NCI-H1694 treated with DMSO at 0.1 percent for 48 hours (cell line): ENCODE measurements around the gene TIMM17B.

ENCODE experiments used
- DNase-seq: peaks from one replicate; lab custom pipeline; 2025; lab: John Stamatoyannopoulos, UW

TIMM17B gene

DNA sequence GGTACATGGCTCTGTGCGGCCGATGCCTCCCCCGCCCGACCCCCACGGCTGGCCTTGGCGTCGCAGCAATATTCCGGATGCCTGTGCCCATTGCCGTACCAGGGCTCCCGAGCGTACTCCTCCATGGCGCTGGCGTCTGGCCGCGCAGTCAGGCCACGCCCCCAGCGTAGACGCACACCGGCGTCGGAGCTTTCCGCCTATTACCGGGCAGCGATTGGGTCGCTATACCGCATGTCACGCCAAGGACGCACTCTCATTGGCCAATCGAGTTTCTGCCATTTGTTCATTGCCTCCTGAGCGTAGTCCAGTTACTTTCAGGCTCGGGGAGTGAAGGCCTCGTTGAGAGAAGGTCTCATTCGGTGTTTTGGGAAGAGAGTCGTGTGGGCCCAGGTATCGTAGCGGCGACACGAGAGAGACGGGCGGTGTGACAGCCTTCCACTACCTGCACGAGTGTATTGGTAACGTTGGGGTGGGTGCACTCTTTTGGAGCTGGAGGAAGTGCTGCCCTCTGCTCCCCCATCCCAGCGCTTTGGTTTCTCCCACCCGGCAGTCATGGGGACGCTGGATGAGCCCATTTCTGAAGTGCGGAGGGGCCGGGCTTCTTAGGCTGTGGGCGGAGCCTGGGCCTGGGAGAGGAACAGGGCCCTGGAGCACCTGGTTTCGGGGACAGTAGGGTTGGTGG lies at the start of gene TIMM17B, which contains the start of gene PQBP1:
Gene TIMM17B, minus strand, starts transcription at position 144 of the 682 bp plus-strand sequence. Its CDS starts 19 bp downstream, at position 125.
Gene PQBP1, plus strand, starts transcription at position 306 of the 682 bp plus-strand sequence. CDS start 580 bp downstream, outside the sequence.
- peak; percentile 95 for DNase-seq

DNA sequence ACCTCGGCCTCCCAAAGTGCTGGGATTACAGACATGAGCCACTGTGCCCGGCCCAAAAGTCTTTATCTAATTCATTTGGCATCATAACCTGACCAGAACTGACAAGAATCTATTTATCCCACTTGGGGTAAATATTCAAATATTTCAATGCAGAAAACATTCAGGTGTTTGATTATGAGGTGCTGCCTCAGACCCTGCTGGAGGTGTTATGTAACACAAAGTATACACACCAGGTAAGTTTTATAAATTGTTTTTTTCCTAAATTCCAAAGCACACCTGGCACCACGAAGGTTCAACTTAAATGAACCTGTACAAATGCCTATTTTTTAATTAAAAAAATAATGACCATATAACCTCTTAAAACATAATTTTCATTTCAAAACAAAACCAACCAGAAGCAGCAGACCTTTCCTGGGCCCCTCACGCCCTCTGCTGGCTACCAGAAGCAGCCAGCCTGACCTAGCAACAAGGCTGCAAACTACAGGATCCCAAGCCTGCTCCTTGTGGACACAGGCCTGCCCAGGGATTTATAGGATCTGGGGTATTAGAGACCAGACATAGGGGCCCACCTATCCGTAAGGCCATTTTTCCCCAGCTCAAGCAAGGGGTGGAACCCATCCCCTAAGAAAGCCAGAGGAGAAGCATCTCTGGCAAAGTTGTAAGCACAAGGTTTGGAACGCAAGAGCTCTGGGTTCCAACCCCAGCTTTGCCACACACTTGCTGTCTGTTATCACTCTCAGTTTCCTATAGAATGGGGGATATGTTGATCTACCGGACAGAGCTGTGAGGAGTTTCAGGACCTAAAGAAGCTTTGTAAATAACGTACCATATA lies 48.2 kb upstream of the TIMM17B start:
- DNase-seq, result peak; percentile 21

DNA sequence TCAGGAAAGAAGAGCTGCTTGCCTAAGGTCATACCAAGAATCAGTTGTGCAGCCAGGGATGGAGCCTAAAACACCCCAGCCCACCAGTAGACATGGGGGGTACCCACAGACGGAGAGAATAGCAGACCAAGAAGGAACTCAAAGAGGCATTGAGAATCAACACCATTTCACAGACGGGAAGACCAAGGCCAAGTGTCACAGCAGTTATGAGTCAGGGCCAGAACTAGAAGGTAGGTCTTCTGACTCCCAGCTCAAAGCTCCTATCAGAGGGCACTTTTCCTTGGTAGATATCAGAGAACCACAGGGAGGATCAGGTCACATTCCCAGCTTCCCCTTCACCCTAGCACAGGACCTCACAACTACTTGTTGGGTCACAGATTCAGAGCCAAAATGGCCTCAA lies 45.3 kb upstream of the TIMM17B start:
- DNase-seq, result no peak

DNA sequence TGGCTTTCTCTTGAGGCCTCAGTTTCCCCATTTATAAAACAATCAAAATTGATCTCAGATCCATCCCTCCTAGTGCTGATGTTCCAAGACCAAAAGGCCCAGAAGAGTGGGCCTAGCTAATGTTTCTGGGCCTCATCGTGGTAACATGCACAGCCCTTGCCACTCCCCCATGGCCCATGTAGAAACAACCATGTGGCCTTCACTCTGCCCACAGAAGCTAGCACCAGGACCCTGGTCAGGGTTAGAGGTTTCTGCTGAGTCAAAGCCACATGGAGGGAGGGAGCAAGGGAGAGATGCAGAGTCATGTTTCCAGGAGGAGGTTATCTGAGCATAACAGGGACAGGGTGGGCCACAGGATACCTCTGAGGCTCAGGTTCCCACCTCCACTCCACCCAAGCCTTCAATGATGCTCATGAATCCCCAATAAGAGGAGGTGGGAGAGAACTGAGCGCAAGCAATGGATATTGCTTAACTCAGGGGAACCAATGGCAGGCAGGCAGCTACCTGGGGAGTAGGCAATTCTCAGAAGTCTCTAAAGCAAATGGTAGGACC lies 42.9 kb upstream of the TIMM17B start:
- DNase-seq, result no peak

DNA sequence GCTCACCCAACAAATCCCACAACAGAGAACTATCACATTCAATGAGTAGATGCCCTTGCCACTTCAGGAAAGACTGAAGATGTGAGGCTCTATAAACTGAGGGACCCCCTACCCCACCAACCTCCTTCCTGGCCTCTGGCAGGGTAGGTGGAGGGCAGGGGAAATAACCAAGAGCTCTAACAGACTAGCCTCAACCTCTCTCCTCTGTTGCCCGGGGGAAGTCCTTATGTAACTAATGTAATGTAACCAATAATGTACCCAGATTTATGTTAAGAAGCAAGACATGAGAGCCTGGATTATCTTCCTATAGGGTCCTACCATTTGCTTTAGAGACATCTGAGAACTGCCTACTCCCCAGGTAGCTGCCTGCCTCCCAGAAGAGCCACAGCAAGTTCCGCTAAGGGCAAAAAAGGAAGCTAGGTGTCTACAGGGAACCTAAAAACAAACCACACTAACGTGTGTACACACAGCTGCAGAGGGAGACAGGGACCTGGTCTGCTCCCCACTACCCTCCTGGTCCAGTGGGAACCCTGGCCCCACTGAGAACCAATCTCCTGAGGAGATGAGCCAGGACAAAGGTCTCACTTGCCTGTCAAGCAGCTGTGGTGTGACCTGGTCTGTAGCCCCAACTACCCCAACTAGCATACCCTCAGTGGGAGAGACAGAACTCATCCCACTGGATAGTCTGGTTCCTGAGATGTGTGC lies 42.1 kb upstream of the TIMM17B start:
- no peak for DNase-seq

DNA sequence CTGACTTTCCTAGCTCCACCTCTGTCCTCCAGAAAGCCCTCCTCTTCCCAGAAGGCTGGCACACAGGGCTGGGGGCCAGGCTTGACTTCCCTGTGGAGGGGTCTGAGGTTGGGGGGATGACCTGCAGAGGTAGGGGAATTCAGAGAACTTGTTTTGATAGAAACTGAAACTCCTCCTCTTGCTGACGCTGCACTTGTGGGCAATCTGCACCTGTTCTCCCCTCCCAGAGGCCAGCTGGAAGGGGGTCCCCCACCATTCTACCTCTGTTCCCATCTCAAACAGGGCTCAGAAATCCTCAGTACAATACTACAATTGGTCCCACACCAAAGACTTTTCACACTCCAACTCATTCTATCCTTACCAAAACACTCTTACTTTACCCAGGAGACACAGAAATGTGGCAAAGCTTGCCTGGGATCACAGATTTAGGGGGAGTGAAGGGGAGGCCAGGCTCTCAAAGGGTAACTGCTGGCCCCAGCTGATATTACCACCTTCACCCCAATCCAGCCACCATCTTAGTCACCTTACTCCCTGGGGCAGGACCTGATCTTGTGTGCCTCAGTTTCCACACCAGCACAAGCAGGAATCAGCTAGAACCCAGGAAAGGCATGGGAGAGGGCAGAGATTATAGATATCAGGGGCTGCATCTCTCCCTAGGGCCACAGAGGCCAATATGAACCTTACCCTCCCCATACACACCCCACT lies 41.3 kb upstream of the TIMM17B start:
- DNase-seq, result no peak

DNA sequence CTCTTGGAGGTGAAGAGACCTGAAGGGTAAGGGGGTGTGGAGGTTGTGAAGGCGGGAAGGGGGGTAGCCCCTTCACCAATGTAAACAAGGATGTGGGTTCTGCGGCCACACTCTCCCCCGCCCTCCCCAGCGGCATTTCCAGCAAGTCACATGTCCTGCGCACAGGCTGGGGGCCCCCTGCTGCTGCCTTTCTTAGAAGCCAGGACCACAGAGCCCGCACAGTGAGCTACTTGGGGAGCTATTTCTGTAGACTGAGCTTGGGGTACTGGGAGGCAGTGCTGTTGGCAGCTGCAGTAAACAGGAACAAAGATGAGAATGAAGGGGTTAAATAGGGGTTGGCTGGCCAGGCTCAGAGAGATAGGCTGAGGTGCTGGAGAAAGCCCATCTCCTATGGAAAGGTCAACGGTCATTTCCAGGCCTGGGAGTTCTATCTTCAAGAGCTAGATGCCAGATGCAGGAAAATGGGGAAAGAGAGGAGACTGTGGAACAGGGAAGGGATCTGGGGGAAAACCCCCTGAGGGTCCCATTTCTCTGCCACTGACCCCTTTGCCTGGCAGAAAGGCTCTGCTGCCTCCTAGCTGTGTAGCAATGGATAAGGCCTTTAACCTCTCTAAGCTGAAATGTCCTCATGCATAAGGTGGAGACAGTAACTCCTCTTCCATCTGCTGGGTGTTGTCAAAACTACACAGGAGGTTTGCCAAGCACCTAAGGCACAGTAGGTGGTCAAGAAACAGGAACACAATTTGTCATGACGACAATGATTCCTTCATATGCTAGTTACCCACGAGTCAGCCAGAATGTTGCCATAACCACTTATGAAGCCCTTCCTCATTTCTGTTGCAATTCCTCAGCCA lies 39.7 kb upstream of the TIMM17B start:
- DNase-seq, result no peak

DNA sequence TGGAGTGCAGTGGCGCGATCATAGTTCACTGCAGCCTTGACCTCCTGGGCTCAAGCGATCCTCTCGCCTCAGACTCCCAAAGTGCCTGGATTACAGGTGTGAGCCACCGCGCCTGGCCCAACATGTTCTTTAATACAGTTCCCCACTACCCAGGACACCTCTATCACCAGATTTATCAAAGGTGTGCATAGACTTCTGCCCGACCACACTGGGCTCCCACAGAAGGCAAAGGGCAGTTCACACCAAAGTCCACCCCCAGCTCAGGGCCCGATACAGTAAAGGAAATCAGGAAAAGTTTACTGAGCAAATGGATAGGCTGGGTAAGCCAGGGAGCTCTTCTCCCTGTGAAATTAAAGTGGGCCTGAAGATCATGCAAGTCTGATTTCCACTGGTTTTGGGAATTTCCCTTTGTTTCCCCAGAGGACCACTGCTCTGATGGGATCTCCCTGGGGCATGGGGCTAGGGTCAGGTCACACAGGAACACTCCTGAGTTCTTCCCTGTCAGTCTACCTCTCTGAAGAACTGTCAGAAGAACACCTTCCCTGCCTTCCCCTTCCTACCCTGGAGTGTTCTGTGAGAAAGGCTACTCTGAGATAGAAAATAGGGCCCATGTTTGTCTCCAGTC lies 39.0 kb upstream of the TIMM17B start:
- no peak for DNase-seq

DNA sequence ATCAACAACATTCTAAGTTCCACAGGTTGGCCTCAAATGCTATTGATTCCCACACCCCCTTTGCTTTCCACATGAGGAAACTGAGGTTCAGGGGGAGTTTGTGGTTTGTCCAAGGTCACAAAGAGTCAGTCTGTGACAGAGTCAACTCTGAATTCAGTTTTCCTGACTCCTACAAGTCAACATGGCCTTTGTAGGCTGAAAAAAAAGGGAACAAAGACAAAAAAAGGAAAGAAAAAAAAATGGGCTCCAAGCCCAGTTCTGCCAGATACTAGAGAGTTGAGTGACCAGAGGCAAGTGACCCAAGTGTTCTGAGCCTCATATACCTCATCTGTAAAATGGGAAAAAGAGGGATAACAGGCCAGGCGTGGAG lies 37.7 kb upstream of the TIMM17B start:
- no peak for DNase-seq

DNA sequence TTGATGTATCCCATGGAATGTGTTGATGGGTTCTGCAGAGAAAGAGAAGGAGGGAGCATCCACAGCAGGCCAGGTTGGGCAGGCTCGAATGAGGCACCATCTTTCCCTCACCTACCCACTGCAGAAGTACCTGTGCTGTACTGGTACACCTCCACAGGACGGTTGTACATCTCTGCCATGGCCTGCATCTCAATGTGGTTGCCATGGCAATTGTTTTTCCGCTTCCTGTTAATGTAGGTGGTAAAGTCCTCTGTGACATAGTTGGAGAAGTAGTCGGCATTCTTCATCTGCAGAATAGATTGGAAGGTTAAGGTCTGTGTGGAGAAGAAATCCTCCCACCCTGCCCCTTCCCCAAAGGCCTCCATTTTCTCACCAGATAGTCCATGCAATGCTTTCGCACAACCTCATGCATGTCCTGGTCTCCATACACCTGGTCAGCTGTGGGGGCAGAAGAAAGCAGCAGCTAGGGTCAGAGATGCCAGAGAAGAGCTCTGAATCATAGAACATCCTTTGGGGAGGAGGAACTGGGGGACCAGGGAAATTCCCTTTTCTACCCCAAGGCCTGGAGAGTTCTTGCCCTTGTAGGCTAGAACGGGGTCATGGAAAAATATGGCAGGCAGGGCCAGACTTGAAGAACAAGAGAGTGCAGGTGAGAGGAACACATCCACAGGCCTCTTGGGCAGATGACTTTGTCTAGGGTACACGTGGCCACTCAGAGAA lies 37.2 kb upstream of the TIMM17B start:
- no peak for DNase-seq

DNA sequence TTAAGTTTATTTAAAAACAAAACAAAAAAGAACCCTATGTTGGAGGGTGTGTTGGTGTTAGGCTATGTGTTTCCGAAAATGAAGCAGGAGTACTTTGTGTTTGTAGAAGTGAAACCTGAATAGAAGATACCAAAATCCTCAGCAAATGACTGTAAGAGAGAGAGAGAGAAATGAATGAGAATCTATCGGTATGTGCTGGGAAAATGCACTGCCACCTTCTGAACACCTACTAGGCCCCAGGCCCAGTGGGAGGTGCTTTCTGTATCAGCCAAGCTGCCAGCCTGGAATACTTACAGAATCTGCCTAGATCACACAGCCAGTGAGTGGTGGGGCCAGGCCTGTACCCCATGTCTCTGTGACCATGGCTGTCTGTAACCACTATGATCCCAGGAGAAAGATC lies 36.2 kb upstream of the TIMM17B start:
- DNase-seq, result no peak

DNA sequence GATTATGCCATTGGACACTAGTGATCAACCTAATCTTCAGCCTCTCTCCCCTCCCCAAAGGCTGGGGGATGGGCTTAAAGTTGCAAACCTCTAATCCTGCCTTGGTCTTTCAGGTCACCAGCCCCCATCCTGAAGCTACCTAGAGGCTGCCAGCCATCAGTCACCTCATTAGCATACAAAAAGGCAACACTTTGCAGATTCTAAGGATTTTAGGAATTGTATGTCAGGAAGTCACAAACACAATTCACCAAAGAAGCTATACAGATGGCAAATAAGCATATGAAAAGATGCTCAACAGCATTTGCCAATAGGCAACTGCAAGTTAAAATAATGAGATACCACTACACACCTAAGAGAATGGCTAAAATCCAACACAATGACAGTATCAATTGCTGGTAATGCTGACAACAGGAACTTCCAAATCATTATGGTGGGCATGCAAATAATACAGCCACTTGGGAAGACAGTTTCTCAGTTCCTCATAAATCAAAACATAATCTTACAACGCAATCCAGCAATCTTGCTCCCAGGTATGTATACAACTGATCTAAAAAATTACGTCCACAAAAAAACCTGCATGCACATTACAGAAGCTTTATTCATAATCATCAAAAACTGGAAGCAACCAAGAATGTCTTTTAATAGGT lies 30.3 kb upstream of the TIMM17B start:
- no peak for DNase-seq

DNA sequence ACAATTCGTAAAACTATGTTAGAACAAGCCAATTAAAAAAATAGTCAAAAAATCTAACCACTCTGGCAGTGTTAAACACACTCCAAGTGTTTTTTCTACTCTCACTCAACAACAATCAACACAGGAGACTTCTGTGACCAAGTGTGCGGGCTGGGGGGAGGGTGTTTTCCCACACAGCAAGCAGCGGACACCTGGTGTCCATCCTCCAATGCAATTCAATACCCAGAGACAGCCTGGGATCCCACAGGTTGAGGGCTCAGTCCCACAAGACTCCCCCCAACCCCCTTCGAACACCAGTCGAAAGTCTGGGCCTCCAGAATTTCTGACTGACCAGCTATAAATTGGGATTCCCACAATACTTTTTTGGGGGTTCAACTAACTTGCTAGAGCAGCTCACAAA lies 29.6 kb upstream of the TIMM17B start:
- DNase-seq, result no peak

DNA sequence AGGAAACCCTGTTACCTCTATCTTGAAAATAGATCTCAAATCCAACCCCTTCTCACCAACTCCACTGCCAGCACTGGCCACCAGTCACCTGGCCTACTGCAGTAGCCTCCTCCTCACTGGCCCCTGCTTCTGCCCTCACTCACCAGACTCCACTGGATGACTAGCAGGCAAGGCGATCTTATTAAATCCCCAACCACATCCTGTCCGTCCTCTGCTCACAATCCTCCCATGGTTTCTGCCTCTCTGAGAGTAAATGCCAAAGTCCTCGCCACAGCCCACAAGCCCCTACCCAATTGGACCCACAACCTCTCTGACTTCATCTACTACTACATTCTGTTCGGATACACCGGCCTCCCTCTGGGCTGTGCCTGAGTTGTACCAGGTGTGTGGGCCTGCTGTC lies 26.7 kb upstream of the TIMM17B start:
- no peak for DNase-seq

DNA sequence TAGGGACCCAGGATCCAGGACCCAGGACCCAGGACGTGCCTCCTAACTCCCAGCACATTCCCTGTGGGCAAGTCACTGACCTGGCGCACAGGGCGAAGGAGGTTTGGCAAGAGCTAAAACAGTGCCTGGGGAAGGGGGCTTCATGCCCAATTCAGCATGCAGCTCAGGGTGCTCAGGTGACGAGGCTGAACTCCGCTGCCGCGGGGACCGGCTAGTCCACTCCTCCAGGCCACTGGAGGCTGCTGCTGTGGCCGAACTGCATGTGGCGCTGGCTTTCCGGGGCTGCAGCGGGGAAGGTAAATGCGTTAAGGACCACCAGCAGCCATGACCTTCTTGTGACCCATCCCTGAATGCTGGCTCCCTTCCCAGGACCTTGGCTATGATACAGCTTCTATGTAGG lies 26.2 kb upstream of the TIMM17B start:
- DNase-seq, result no peak

DNA sequence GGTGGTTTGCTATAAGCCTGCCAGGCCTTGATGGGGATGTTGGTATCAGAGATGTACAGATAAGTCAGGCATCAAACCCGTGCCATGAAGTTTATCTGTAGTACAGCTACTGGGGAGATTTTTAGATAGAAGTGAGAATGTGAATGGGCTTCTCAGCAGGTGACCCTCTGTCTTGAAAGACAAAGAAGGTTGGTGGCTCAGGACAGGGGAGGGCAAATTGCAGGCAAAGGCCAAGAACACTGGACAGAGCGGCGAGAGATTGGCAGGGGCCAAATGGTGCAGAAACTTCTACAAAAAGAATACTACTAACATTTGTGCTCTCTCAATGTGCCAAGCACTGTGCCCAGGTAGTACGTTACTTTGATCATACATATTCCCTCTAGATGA lies 23.1 kb upstream of the TIMM17B start:
- no peak for DNase-seq

DNA sequence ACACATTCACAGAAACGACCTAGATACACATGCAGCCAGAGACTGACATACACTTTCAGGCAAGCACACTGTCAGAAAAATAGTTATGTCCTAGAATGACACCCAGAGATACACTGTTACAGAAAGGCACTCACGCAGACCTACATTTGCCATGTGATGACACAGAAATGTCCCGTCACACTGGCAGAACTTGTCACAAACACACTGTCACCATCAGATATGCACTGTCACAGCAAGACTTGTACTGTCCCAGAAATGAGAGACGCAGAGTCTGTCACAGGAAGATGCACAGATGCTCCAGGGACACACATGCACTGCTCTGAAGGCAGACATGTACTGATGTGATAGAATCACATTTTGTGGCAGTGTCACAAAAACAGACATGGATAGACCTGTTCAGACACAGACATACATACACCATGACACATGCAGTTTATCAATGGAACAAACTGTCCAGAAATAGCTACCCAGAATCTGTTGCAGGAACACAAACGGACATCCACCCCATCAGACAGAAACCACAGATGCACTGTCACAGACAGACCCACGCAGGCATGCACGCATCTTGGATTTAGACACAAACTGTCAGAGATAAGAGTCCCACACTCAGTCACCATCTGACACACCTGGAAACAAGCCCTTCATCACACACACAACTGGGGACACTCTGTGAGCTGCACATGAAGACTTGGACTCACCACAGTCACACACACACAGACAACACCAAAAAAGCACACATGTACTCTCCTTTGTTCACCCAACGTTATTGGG lies 22.6 kb upstream of the TIMM17B start:
- no peak for DNase-seq

DNA sequence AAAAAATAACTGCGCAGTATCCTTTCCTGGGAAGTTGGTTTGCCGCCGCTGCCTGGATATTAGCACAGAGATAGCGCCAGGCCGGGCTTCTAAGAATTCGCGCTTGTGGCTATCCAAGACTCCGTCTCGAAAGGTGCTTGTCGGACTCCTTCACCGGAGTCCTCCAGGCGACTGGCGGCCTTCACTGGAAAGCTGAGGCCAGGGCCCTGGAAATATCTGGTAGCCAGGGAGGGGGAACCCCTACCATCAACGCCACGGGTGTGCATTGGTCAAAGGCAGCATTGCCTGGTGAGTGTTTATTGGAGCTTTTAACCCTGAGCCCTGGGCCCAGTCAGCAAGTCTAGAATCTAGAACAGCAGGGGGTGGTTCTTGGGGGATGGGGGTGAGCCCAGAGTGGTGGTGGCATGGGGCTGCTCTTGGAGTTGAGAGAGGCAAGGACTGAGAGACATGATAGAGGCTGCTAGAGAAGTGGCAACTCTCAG lies 21.8 kb upstream of the TIMM17B start:
- DNase-seq, result no peak
